GM19351 (cell line): ENCODE results near the gene DGKI.

Experiments used
- ATAC-seq: cut with Tn5 transposase; IDR thresholded peaks from one replicate; pipeline ENCODE4 v1.9.1; 2021; ENCODE audit warnings: mild to moderate bottlenecking, moderate library complexity; ENCODE audit not compliant: unreplicated experiment

DGKI gene

GRCh38 chr7:137609500-137609899, 237.3 kb downstream of the DGKI start:
- no peak for ATAC-seq

GRCh38 chr7:137606061-137606674, 240.6 kb downstream of the DGKI start:
- peak; percentile 62 for ATAC-seq

GRCh38 chr7:137603043-137603442, 243.7 kb downstream of the DGKI start:
- no peak for ATAC-seq

- no peak for ATAC-seq
Measured at GRCh38 chr7:137601642-137602041, 245.1 kb downstream of the DGKI start.

DNA sequence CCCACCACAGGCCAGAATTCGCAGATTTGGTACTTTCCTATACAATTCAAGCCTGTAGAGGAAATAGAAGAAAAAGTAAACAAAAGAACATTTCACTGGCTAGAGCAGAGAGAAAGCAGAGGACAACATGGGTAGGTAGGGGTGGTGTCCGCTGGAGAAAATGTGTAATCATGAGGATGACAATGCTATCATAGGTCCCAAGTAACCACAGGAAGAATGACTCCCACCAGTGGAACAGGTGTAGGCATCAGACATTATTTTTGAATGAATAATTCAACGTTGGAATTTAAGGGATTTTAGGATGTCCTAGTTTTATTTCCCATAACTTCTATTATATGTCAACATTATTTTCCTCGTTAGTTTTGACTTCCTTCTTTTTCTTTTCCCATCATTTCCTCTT, 248.9 kb downstream of the DGKI start:
- ATAC-seq = no peak

- no peak for ATAC-seq
Measured at GRCh38 chr7:137593115-137593711, 253.6 kb downstream of the DGKI start.

GRCh38 chr7:137592232-137592896, 254.4 kb downstream of the DGKI start:
- peak; percentile 87 for ATAC-seq

DNA sequence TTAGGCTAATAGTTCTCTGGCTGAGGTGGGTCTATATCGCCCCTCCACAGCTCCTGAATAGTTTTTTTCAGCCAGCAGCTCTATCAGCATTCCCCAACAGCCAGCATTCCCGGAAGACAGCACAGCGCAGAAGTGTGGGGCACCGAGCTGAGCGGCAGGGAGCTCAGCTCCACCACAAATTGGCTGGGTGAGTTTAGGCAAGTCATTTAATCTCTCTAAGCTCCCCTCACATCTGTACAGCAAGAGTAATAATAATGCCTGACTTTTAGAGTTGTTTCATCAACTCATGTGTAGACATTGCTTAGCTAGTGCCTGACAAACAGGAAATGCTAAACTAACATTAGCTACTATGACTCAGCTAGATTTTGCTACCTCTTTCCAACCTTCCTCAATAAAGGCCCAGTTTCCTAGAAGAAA, 255.3 kb downstream of the DGKI start:
- ATAC-seq = no peak

GRCh38 chr7:137590756-137591305, 255.9 kb downstream of the DGKI start:
- ATAC-seq = no peak

GRCh38 chr7:137590071-137590755, 256.6 kb downstream of the DGKI start:
- no peak for ATAC-seq

DNA sequence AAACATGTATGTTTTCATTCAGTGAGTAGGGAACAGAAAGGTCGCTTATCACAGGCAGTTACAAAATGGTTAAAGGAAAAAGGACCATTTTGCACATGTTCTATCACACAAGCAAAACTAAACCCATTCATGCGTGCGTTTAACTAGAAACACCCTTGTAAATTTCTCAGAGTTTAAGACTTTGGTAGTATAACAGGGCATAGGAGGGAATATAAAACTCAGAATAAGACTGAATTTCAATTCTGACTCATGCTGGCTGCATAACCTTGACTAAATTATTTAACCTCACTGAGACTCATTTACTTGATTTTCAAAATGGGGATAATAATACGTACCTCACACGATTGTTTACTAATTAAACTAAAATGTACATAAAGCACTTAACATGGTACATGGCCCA, 259.4 kb downstream of the DGKI start:
- no peak for ATAC-seq

DNA sequence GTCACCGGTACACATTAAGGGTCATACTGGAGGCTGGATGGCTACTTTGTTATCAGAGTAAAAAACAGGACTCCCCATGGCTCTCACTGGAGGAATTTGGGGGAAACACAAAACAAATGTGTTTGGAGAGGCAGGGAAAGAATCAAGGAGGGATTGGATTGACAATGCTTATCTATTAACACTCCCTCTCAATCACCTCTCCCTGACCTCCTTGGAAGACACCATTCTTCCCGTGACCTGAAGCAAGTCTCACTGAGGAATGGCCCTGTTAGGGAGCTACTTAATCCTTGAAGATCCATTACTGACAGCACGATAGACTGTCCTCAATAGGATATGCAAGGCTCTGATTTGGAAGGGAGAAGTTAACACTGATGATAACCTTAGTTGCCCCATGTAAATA, 261.2 kb downstream of the DGKI start:
- ATAC-seq = no peak

GRCh38 chr7:137583172-137583571, 263.6 kb downstream of the DGKI start:
- ATAC-seq = no peak

GRCh38 chr7:137579913-137580640, 266.7 kb downstream of the DGKI start:
- ATAC-seq = no peak

- ATAC-seq = no peak
Measured at GRCh38 chr7:137578541-137578940, 268.2 kb downstream of the DGKI start.

- no peak for ATAC-seq
Measured at GRCh38 chr7:137577184-137577583, 269.6 kb downstream of the DGKI start.

DNA sequence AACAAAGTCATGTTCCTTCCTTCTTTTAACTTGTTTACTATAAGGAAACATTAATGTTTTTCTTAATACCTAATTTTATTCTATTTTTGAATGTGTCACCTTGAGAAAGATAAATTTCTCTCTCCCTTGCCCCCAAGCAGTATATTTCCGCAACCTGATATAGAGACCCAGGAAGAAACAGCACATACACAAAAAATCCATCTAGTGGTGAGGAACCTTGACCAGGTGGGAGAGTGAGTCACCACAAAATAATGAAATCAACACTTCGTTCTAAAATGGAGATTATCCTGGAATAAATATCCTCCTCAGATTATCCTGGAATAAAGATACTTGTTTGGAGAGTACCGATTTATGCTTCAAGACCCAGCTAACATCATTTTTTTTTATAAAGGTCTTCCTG, 270.3 kb downstream of the DGKI start:
- ATAC-seq = no peak

DNA sequence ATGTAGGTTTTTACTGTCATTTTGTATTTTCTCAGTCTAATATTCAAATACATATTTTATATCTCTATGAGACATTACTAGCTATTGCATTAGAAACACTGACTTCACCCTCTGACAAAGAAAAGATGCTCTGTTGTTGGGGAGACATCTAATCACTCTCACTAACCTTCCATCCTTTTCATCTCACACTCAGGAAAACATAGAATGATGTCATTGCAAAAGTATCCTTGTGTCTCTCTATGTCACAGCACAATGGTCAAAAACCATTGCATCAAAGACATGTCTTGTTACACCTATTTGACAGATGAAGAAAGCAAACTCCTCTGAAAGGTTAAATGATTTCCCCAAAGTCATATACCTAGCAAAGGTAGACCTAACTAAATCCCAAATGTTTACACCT, 272.0 kb downstream of the DGKI start:
- ATAC-seq = no peak

- ATAC-seq = no peak
Measured at GRCh38 chr7:137572056-137572784, 274.6 kb downstream of the DGKI start.

GRCh38 chr7:137564677-137565076, 282.1 kb downstream of the DGKI start:
- no peak for ATAC-seq
